Kidney glomerular epithelial cell (primary cell): ENCODE data around the gene DPH1.
"Not testable (repeated sequence)": the region's sequence is repeated elsewhere in the genome, so short reads cannot be mapped to it uniquely, and the experiment has no call there.

ENCODE experiments used
- DNase-seq: peaks from one replicate; lab custom pipeline; 2025; lab: John Stamatoyannopoulos, UW

Gene DPH1

GRCh38 chr17:2008332-2009126 lies 21.4 kb upstream of the DPH1 start:
- no peak for DNase-seq

DNA sequence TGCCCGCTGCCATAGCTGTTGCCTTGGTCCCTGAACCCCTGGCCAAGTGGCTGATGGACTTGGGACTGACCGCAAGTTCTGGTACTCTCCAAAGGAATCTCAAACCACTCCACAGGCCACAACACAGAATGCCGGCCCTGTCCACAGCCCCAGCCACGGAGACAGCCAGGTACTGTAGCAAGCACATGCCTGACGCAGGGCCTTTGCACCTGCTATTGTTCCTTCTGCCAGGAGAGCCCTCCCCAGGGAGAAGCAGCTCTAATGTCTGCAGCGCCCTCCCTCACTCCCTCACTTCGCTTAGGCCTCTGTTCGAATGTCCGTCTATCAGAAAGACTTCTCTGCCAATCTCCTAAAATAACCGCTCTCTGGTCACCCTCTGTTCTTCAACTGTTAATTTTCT lies 20.2 kb upstream of the DPH1 start:
- no peak for DNase-seq

GRCh38 chr17:2011411-2012371 lies 18.3 kb upstream of the DPH1 start:
- no peak for DNase-seq

DNA sequence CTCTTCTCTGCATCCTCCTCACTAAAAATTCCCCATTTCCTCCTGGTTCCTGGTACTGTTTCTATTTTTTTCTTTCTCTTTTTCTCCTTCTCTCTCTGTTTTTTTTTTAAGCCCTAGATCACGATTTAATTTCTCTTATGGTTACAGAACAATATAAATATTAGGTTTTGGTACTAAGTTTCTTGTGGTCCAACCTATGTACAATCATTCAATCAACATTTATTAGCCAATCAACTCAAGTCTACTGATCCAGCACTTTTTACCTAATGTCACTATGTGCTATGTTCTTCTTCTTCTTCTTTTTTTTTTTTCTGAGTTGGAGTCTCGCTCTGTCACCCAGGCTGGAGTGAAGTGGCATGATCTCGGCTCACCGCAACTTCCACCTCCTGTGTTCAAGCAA lies 17.5 kb upstream of the DPH1 start:
- DNase-seq = no peak

GRCh38 chr17:2013220-2013993 lies 16.5 kb upstream of the DPH1 start:
- not testable (repeated sequence) for DNase-seq

GRCh38 chr17:2013994-2014317 lies 16.0 kb upstream of the DPH1 start:
- DNase-seq = no peak

DNA sequence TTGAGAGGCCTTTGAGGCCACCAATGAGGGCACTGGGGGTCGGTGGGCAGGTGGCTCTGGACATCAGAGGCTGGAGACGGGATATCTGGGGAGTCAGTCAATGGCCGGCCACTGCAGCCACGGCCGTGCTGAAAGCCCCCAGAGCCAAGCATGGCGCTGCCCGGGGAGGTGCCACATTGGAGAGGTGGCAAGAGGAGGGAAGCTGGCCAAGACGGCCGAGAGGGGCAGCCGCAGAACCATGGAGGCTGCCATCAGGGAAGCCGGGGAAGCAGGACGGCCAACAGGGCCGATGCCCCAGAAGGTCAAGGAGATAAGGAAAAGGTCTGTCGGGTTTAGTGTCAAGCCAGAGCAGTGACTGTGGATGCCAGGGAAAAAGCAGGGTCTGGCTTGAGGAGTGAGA lies 14.6 kb upstream of the DPH1 start:
- DNase-seq = no peak

- DNase-seq = no peak
Measured at GRCh38 chr17:2016494-2016893, 13.5 kb upstream of the DPH1 start.

DNA sequence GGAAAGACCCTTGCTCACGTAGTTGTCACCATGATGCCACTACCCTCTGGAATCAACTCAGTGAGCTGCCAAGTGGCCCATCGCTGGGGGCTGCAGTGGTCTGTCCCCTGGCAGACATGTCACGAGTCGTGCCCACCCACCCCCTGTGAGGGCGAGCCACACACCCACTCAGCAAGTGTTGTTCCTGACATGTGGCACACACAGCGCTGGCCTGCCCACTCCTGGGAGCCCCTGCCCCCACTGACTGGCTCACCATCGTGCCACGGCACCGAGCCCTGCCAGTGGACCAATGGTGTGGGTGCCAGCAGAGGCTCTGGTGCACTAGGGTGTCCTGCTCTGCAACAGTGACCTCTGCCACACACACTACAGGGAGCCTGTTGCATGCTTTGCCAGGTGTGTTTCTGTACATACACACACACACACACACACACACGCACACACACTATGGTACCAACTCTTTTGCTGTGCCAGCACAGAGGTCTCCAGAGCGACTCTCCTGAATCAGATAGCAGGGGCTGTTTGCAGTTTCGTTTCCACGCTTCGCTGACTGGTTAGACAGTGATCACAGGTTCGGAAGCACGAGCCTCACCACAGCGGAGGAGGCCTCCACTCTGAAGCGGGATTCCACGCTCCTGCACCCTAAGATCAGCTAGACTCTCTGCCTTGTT lies 12.5 kb upstream of the DPH1 start:
- DNase-seq = no peak

- no peak for DNase-seq
Measured at GRCh38 chr17:2018716-2019510, 11.0 kb upstream of the DPH1 start.

DNA sequence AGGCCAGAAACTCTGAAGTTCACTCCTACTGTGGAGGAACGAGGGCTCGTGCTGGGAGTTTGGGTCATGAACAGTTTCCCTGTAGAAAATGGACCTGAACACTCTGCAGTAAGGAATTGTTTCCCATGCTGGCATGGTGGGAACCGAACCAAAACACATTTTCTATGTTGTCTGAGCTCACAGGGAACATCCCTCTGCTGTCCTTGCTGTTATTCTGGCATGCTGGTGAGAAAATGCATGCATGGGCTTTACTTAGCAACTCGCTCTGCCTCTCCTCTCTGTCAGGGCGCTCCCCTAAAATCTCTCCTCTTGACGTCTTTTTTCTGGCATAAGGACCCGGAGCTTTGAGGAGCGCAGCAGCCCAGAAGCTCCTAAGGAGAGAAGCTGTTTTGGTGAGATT lies 10.2 kb upstream of the DPH1 start:
- DNase-seq = no peak

DNA sequence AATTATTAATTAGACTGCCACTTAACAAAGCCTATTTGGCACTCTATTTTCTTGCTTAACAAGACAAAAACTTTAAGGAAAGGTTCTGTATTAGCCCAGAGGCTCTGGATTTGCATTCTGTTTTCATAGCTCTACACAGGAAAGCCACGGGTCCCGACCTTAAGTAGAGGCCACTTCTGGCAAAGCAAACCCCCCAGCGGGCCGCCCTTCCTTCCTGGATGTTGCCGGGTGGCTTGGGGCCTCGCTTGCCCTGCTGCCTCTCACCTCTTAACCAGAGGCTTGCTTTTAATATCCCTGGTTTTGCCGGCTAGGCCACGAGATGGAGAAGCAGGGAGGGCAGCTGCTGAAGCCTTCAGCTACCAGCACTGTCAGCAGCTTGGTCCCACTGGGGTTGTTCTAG lies 9.2 kb upstream of the DPH1 start:
- no peak for DNase-seq

- no peak for DNase-seq
Measured at GRCh38 chr17:2022647-2023240, 7.2 kb upstream of the DPH1 start.

GRCh38 chr17:2023256-2023655 lies 6.7 kb upstream of the DPH1 start:
- DNase-seq = no peak

DNA sequence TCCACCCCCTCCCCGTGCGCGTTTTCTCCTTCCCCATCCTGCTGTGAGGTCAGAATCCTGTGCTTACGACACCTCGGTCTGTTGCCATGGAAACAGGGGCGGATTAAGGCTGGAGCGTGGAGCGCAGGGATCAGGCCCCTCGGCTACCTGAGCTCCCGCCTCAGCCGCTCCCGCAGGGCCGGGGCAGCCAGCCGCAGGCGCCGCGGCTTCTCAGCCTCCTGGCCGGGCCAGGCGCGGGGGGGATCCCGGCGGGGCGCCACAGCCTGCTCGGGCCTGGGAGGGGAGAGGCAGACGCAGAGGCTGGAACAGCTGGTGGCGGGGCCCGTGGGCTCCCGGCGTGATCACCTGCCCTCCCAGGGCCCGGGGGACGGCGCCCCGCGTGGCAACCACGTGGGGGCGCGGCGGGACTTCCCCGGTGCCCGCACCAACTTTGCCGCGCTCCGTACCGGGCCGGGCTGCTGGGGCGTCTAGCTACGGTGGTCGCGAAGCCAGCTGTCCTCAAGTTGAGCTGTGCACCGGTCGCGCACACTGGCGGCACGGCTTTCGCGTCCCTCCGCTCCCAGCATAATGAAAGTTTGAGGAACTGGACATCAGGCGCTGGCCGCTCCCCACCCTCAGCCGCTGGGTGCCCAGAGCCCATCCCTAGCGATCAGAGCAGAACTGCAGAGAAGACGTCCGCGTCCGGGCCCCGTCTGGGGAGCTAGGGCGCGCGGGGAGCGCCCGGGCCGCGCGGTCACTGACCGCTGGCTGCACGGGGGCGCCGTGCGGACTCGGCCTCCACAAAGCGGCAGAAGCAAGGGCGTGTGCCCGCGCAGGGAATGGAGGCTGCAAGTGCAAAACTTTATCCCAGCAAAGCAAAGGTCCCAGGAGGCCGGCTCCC lies 6.0 kb upstream of the DPH1 start:
- no peak for DNase-seq

GRCh38 chr17:2024572-2025219 lies 5.3 kb upstream of the DPH1 start:
- DNase-seq = no peak

GRCh38 chr17:2025220-2025621 lies 4.7 kb upstream of the DPH1 start, which contains the start of gene RTN4RL1:
TSS of gene RTN4RL1 (minus strand) at chr17:2025334. CDS start at chr17:2024865, 469 bp downstream.
- no peak for DNase-seq

DNA sequence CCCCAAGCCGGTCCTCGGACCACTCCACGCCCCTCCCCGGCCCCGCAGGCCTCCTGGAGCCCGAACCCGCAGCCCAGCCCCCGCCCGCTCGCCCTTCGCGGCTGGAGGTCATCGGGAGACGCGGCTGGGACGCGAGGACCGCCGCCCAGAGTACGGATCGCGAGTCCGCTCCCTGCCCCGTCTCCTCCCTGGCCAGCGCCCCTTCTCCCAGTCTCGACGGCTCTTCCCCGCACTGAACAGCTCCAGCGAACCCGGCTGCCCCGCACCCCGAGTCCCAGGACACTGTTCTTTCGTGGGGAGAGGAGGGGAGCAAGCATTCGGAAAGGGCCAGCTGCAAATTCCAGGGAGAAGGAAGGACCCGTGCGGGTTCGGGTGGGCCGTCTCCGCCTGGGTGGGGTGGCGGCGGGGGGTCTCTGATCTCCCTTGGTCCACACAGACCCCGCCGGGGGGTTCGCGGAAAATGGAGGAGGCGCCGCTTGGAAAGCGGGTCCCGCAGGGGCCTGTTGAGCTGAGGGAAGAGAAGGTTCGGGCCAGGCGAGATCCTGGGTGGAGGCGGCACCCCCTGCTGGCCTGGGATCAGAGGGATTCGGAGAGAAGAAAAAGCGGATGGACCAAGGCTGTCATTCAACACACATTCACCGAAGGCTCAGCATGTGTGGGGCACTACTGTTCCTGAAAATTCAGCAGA lies 4.2 kb upstream of the DPH1 start:
- no peak for DNase-seq
